ENCODE data around the gene KLF8.
A peak's percentile ranks its signal among the peaks of the same experiment; 100 is the strongest.
"Not testable (repeated sequence)": the region's sequence is repeated elsewhere in the genome, so short reads cannot be mapped to it uniquely, and the experiment has no call there.

The KLF8 gene

GRCh38 chrX:56232221-56233082 is at the start of gene KLF8:
Gene KLF8, plus strand, starts transcription at chrX:56232356. Its CDS starts 979 bp downstream, at chrX:56233335.
- no peak for DNase-seq

- DNase-seq = not testable (repeated sequence)
Observed at GRCh38 chrX:56206945-56207344, 25.2 kb upstream of the KLF8 start.

GRCh38 chrX:56211701-56212100 is 20.5 kb upstream of the KLF8 start:
- no peak for DNase-seq

- no peak for DNase-seq
Observed at GRCh38 chrX:56216332-56216731, 15.8 kb upstream of the KLF8 start.

GRCh38 chrX:56219700-56220099 is 12.5 kb upstream of the KLF8 start:
- DNase-seq = no peak

- DNase-seq = no peak
Observed at GRCh38 chrX:56221101-56221500, 11.1 kb upstream of the KLF8 start.

GRCh38 chrX:56222473-56223000 is 9.6 kb upstream of the KLF8 start:
- no peak for DNase-seq

GRCh38 chrX:56226980-56227379 is 5.2 kb upstream of the KLF8 start:
- no peak for DNase-seq

GRCh38 chrX:56228914-56229313 is 3.2 kb upstream of the KLF8 start:
- DNase-seq = no peak

- DNase-seq = no peak
Observed at GRCh38 chrX:56231537-56232090, 542 bp upstream of the KLF8 start.

GRCh38 chrX:56233100-56233499 is 944 bp downstream of the KLF8 start:
- DNase-seq = no peak

GRCh38 chrX:56233682-56234081 is 1.5 kb downstream of the KLF8 start:
- DNase-seq = no peak

GRCh38 chrX:56248492-56248891 is 16.3 kb downstream of the KLF8 start:
- DNase-seq = peak; percentile 8

GRCh38 chrX:56253832-56254703 is 21.9 kb downstream of the KLF8 start:
- DNase-seq = no peak

GRCh38 chrX:56268888-56269287 is 36.7 kb downstream of the KLF8 start:
- no peak for DNase-seq

GRCh38 chrX:56278692-56279091 is 46.5 kb downstream of the KLF8 start:
- DNase-seq = no peak

GRCh38 chrX:56279863-56280262 is 47.7 kb downstream of the KLF8 start:
- DNase-seq = no peak

- no peak for DNase-seq
Observed at GRCh38 chrX:56281789-56282188, 49.6 kb downstream of the KLF8 start.

- DNase-seq = no peak
Observed at GRCh38 chrX:56284269-56284668, 52.1 kb downstream of the KLF8 start.

- no peak for DNase-seq
Observed at GRCh38 chrX:56288608-56289007, 56.5 kb downstream of the KLF8 start.

GRCh38 chrX:56289449-56289848 is 57.3 kb downstream of the KLF8 start:
- DNase-seq = no peak

GRCh38 chrX:56308726-56309125 is 76.6 kb downstream of the KLF8 start:
- no peak for DNase-seq

GRCh38 chrX:56309881-56310280 is 77.7 kb downstream of the KLF8 start:
- DNase-seq = no peak
